GM18868 (cell line): ENCODE measurements around the gene CCDC192.
A peak's percentile ranks its signal among the peaks of the same experiment; 100 is the strongest.

Source experiments
- ATAC-seq: cut with Tn5 transposase; IDR thresholded peaks from one replicate; pipeline ENCODE4 v1.9.1; 2021; ENCODE audit warnings: mild to moderate bottlenecking, moderate library complexity; ENCODE audit not compliant: unreplicated experiment

CCDC192 gene

DNA sequence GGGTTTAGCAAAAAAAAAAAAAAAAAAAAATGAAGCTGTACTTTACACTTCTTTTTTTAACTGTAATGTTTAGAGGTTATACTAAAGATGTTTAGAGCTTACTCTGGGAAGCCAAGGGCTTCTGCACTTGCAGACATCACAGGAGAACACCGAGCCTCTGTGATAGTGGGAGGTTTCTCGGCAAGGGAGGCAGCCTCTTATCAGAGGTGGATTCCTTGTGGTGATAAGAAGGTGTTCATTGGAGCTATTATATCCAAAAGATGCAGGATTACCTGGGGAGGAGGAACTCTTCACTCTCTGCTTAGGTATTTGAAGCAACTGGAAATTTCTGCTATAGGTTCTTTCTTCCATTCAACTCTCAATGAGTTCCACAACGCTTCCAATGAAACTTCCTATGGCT, 209.2 kb downstream of the CCDC192 start:
- ATAC-seq, result no peak

- ATAC-seq, result no peak
These were observed 213.8 kb downstream of the CCDC192 start for GRCh38 chr5:127916885-127917573.

DNA sequence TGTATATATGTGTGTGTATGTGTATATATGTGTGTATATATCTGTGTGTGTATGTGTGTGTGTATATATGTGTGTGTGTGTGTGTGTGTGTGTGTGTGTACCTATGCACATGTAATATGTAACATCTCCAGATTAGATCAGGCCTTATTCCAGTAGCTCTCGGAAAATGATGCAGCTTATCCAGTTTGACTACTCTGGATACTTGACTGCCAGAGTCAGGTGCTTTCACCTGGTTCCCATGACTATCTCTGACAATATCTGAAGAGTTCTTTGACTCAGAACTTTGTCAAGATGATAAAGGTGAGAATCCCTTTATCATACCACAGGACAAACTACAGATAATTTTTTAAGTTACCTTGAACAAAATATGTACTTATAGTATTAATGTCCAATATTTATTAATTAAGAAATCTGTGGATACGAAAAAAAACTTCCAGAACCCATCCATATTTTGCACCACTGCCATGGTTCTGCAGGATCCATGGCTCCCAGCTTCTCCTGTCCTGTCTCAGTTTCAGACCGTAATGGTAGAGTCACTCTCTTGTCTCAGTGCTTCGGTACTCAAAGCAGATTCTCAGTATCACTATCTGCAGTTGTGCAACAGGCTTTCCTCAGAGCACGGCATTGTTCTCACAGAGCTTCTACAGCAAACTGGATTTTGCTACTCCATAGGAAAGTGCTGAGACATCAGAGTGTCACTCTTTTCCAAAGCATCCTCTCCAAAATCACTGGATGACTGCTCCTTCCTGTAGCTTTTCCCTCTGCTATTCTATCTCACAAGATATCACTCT, 216.0 kb downstream of the CCDC192 start:
- no peak for ATAC-seq

GRCh38 chr5:127919818-127920217, 216.6 kb downstream of the CCDC192 start:
- no peak for ATAC-seq

- ATAC-seq, result no peak
These were observed 217.7 kb downstream of the CCDC192 start for GRCh38 chr5:127920936-127921335.

GRCh38 chr5:127922603-127923002, 219.4 kb downstream of the CCDC192 start:
- ATAC-seq, result no peak

DNA sequence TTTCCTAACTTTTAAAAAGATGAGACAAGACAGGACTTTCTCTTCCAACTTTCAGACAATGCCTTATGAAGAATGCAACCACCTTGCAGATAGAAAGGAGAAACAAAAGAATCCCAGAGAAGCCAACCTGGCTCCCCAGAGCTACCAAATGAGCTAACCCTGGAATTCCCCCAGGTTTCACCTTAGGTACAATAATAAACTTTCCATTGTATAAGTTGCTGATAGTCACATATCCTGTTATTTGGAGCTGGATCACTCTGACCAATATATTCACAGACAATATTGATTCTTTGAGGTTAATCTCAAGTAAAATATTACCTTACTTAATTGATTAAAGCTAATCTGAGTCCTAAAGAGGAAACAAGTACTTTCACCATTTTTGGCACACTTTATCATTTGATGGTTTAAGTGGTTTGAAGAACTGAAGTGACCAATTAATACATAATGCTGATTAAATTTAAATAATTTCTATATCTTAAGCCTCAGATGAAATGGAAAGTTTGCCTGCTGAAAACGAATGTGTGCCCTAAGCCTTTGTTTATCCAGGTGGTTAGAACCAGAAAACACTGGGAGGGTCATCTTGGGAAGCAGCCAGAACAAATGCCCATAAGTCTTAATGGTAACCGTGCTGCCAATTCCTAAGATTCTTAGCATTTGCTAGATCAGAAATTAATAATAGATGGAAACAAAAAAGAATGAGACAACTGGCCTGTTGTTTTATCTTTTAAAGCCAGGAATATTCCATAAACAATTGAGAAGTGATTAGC, 220.8 kb downstream of the CCDC192 start:
- ATAC-seq, result peak; percentile 65

GRCh38 chr5:127924606-127925005, 221.4 kb downstream of the CCDC192 start:
- ATAC-seq, result no peak

- ATAC-seq, result no peak
These were observed 222.7 kb downstream of the CCDC192 start for GRCh38 chr5:127925916-127926315.

DNA sequence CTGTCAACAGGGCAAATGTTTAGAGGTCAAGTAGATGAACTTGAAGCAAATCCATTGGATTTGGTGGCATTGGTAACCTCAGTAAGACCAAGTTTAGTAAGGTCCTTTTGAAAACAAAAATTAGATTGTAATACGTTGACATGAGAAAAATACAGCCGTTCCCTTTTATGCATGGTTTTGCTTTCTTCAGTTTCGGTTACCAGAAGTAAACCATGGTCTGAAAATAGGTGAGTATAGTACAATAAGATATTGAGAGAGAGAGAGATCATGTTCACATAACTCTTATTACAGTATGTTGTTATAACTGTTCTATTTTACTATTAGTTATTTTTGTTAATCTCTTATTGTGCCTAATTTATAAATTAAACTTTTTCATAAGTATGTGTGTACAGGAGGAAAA, 223.8 kb downstream of the CCDC192 start:
- no peak for ATAC-seq

GRCh38 chr5:127928053-127928452, 224.9 kb downstream of the CCDC192 start:
- no peak for ATAC-seq

- no peak for ATAC-seq
These were observed 227.1 kb downstream of the CCDC192 start for GRCh38 chr5:127930311-127930710.

- no peak for ATAC-seq
These were observed 228.2 kb downstream of the CCDC192 start for GRCh38 chr5:127931396-127931795.

GRCh38 chr5:127933348-127933747, 230.2 kb downstream of the CCDC192 start:
- no peak for ATAC-seq

DNA sequence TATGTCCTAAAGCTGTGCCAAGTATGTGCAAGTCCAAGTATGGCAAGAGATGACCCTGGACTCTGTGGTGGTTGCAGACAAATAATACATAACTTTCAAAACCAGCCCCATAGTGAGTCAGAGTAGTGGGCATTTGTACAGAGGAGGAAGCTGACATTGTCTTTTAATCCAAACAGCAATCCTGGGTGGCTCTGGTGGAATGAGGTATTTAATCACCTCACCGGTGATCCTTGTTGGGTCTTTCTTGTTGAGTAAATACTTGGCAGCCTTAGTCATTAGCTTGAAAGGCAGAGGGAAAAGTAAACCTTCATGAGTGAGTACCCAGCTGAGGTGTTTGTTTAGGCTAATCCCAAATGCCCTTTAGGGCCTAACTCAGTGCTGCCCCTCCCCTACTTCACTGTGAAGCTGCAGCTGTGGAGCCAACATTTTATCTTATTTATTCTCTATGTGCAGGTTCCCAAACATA, 231.6 kb downstream of the CCDC192 start:
- no peak for ATAC-seq

- ATAC-seq, result no peak
These were observed 232.2 kb downstream of the CCDC192 start for GRCh38 chr5:127935398-127935797.

- ATAC-seq, result peak; percentile 67
These were observed 233.3 kb downstream of the CCDC192 start for GRCh38 chr5:127936439-127936972.

GRCh38 chr5:127938746-127939145, 235.6 kb downstream of the CCDC192 start:
- ATAC-seq, result no peak

DNA sequence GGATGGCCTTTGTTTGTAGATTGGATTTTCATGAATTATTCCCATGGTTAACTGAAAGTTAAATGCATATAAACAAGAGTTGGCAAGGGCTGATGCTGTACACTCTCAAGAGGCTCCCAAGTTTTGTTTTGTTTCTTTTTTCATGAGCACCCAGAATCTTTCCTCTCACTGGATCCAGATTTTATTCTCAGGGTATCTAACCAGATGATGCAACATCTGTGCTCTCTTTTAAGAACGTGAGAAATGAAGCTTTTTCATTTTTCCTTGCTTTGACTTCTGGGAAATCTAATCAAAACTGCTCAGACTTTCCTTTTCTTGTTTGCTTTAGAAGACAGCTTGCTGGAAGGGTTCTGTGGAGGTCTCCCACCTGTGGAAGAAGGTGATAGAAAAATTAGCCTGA, 237.7 kb downstream of the CCDC192 start:
- no peak for ATAC-seq

DNA sequence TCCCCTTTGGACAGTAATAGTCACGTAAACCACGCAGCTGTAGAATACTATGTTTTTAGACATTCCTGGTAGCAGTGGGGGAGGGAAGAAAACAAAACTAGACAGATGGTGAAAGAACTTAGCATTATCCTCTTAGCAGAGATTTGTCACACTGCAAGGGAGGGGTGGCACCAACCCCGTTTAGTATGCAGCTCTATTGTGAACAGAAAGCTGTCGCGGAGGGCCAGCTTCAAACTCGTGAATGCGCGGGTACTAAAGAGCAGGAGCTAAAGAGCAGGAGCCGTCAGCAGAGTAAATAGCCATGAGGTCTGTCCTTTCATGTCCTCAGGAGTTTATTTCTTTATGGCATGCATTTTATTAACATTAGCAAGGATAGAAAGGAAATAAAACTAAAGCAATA, 238.5 kb downstream of the CCDC192 start:
- no peak for ATAC-seq
